WTC11 (cell line): Measurements from ENCODE around the gene LGALSL. TPM values are rescaled to one million over a fixed set of nuclear protein-coding genes. Genes with fewer than 3 reads are reported as not detected.

Experiments used
- ATAC-seq: fragments of 200-7000 bp; cut with Tn5 transposase; 2 replicates; pipeline ENCODE4 v1.10.0; 2021; ENCODE audit warnings: mild to moderate bottlenecking, moderate library complexity
- CTCF ChIA-PET: fragments of 300-600 bp; sonication (Branson Sonifier 250); formaldehyde crosslinking; loops from one replicate; lab custom pipeline; 2021; ENCODE audit warnings: antibody characterized with exemption; lab: Charles Lee
- POLR2A ChIA-PET: fragments of 350-600 bp; sonication (Branson Sonifier 250); formaldehyde crosslinking; loops from one replicate; lab custom pipeline; 2021; ENCODE audit warnings: antibody characterized with exemption; lab: Charles Lee
- DNase-seq: peaks from one replicate; pipeline ENCODE4 v3.0.0; 2021; ENCODE audit warnings: low spot score
- H3K27ac Mint-ChIP-seq: 2 replicates; pipeline ENCODE4 v1.8.0; 2021; ENCODE audit warnings: mixed read lengths
- H3K27me3 Mint-ChIP-seq: 2 replicates; pipeline ENCODE4 v1.8.0; 2021; ENCODE audit warnings: low read depth, mild to moderate bottlenecking, moderate library complexity, mixed read lengths
- H3K36me3 Mint-ChIP-seq: 2 replicates; pipeline ENCODE4 v1.8.0; 2021; ENCODE audit warnings: mixed read lengths
- H3K4me1 Mint-ChIP-seq: 2 replicates; pipeline ENCODE4 v1.8.0; 2022; ENCODE audit warnings: mixed read lengths
- H3K4me3 Mint-ChIP-seq: 2 replicates; pipeline ENCODE4 v1.8.0; 2021; ENCODE audit warnings: mild to moderate bottlenecking, moderate library complexity, mixed read lengths
- H3K9me3 Mint-ChIP-seq: 2 replicates; pipeline ENCODE4 v1.8.0; 2021; ENCODE audit warnings: mixed read lengths
- CBFB ChIP-seq: sonication (generic); formaldehyde crosslinking; IDR thresholded peaks from 2 replicates; pipeline ENCODE4 v1.8.1; 2022; ENCODE audit warnings: mild to moderate bottlenecking, low read depth, missing genetic modification reagents
- CREM ChIP-seq: sonication (generic); formaldehyde crosslinking; IDR thresholded peaks from 2 replicates; pipeline ENCODE4 v1.8.1; 2022; ENCODE audit warnings: mild to moderate bottlenecking, missing genetic modification reagents, moderate library complexity
- ELF4 ChIP-seq: sonication (generic); formaldehyde crosslinking; IDR thresholded peaks from 2 replicates; pipeline ENCODE4 v1.8.1; 2022; ENCODE audit warnings: low read depth, mild to moderate bottlenecking, moderate library complexity, missing genetic modification reagents
- ESRRA ChIP-seq: sonication (generic); formaldehyde crosslinking; IDR thresholded peaks from 2 replicates; pipeline ENCODE4 v1.8.1; 2022; ENCODE audit warnings: mild to moderate bottlenecking, missing genetic modification reagents, borderline replicate concordance
- FOXK1 ChIP-seq: sonication (generic); formaldehyde crosslinking; IDR thresholded peaks from 2 replicates; pipeline ENCODE4 v1.8.0; 2022; ENCODE audit warnings: mild to moderate bottlenecking, moderate library complexity, missing genetic modification reagents
- NFYB ChIP-seq: sonication (generic); formaldehyde crosslinking; conservative IDR thresholded peaks from 2 replicates; pipeline ENCODE4 v1.8.0; 2022; ENCODE audit warnings: low read depth, missing genetic modification reagents
- TCF7 ChIP-seq: sonication (generic); formaldehyde crosslinking; IDR thresholded peaks from 2 replicates; pipeline ENCODE4 v1.8.0; 2022; ENCODE audit warnings: mild to moderate bottlenecking, low read depth, missing genetic modification reagents, moderate library complexity
- TEAD1 ChIP-seq: sonication (generic); formaldehyde crosslinking; IDR thresholded peaks from 2 replicates; pipeline ENCODE4 v1.8.0; 2022; ENCODE audit warnings: mild to moderate bottlenecking, missing genetic modification reagents
- ZNF263 ChIP-seq: sonication (generic); formaldehyde crosslinking; IDR thresholded peaks from 2 replicates; pipeline ENCODE4 v1.8.1; 2022; ENCODE audit warnings: low read depth, mild to moderate bottlenecking, moderate library complexity, missing genetic modification reagents
- total RNA-seq: library from RNA; stranded (reverse); gene quantifications from 3 replicates; pipeline ENCODE4 v1.2.3, GENCODE V29; 2021
- TF ChIP-seq, protein P1 (sequence below): fragments of 250-450 bp; sonication (Bioruptor Pico); IDR thresholded peaks from 2 replicates; pipeline ENCODE4 v1.9.0; 2021; ENCODE audit warnings: mild to moderate bottlenecking
- TF ChIP-seq, protein P2 (sequence below): sonication (generic); formaldehyde crosslinking; IDR thresholded peaks from 2 replicates; pipeline ENCODE4 v1.8.1; 2023; ENCODE audit warnings: mild to moderate bottlenecking, missing genetic modification reagents, moderate library complexity
- TF ChIP-seq, protein P3 (sequence below): sonication (generic); formaldehyde crosslinking; IDR thresholded peaks from 2 replicates; pipeline ENCODE4 v1.8.0; 2022; ENCODE audit warnings: mild to moderate bottlenecking, missing genetic modification reagents
- TF ChIP-seq, protein P4 (sequence below): fragments of 250-450 bp; sonication (Bioruptor Pico); IDR thresholded peaks from 2 replicates; pipeline ENCODE4 v1.9.0; 2021; ENCODE audit warnings: mild to moderate bottlenecking
- TF ChIP-seq, protein P5 (sequence below): fragments of 250-450 bp; sonication (Bioruptor Pico); conservative IDR thresholded peaks from 2 replicates; pipeline ENCODE4 v1.9.0; 2021; ENCODE audit warnings: mild to moderate bottlenecking
- TF ChIP-seq, protein P6 (sequence below): sonication (generic); formaldehyde crosslinking; IDR thresholded peaks from 2 replicates; pipeline ENCODE4 v1.8.0; 2023; ENCODE audit warnings: missing genetic modification reagents

Gene LGALSL
- total RNA-seq, 1 experiment from 2014 or later: 21.0 TPM

DNA sequence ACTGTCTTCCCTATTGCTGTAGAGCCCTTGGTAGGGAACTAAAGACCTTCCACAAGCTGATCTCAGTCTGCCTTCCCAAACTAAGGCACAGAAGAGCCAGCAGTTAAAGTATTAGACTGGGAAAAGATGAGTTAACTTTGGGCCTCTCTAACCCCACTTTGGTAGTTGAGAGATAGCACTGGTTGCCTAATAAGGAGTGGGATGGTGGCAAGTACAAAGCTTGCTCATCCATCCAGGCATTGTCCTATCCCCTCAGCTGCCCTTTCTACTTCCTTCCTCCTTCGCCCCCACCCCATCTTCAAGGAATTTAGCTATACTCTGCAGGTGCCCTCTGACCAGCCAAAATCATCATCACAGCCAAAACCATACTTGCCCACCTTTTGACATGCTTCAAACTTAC lies 48.0 kb downstream of the LGALSL start (continued):
- TF ChIP-seq, protein P1, sequence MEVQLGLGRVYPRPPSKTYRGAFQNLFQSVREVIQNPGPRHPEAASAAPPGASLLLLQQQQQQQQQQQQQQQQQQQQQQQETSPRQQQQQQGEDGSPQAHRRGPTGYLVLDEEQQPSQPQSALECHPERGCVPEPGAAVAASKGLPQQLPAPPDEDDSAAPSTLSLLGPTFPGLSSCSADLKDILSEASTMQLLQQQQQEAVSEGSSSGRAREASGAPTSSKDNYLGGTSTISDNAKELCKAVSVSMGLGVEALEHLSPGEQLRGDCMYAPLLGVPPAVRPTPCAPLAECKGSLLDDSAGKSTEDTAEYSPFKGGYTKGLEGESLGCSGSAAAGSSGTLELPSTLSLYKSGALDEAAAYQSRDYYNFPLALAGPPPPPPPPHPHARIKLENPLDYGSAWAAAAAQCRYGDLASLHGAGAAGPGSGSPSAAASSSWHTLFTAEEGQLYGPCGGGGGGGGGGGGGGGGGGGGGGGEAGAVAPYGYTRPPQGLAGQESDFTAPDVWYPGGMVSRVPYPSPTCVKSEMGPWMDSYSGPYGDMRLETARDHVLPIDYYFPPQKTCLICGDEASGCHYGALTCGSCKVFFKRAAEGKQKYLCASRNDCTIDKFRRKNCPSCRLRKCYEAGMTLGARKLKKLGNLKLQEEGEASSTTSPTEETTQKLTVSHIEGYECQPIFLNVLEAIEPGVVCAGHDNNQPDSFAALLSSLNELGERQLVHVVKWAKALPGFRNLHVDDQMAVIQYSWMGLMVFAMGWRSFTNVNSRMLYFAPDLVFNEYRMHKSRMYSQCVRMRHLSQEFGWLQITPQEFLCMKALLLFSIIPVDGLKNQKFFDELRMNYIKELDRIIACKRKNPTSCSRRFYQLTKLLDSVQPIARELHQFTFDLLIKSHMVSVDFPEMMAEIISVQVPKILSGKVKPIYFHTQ (CRISPR knock-in tag): no peak
- TF ChIP-seq NFYB (no peak), CREM (CRISPR knock-in tag) (no peak)

DNA sequence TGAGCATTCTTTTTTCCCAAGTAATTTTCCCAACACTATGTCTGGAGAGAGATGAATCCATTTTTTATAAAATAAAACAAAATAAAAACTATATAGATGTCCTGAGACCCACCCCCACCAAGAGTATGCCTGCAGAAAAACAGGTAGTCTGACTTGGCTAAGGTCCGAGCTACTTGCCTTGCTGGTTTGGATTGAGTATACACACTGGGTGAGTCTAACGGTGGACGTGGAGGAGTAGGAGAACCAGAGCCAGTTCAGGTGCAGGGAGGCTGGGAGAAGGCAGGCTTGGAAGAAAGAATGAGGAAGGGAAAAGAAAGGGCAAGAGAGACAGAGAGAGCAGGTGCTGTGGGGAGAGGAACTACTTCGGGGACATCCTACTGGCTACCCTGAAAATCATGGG lies 48.9 kb downstream of the LGALSL start:
- TF ChIP-seq, protein P2, sequence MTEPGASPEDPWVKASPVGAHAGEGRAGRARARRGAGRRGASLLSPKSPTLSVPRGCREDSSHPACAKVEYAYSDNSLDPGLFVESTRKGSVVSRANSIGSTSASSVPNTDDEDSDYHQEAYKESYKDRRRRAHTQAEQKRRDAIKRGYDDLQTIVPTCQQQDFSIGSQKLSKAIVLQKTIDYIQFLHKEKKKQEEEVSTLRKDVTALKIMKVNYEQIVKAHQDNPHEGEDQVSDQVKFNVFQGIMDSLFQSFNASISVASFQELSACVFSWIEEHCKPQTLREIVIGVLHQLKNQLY (CRISPR knock-in tag): no peak
- TF ChIP-seq ZNF263 (CRISPR knock-in tag) (no peak), ESRRA (no peak), CBFB (CRISPR knock-in tag) (no peak), TCF7 (CRISPR knock-in tag) (no peak), FOXK1 (no peak), TEAD1 (CRISPR knock-in tag) (no peak), ELF4 (CRISPR knock-in tag) (no peak)
- TF ChIP-seq, protein P3, sequence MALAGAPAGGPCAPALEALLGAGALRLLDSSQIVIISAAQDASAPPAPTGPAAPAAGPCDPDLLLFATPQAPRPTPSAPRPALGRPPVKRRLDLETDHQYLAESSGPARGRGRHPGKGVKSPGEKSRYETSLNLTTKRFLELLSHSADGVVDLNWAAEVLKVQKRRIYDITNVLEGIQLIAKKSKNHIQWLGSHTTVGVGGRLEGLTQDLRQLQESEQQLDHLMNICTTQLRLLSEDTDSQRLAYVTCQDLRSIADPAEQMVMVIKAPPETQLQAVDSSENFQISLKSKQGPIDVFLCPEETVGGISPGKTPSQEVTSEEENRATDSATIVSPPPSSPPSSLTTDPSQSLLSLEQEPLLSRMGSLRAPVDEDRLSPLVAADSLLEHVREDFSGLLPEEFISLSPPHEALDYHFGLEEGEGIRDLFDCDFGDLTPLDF (CRISPR knock-in tag): no peak
- TF ChIP-seq, protein P4, sequence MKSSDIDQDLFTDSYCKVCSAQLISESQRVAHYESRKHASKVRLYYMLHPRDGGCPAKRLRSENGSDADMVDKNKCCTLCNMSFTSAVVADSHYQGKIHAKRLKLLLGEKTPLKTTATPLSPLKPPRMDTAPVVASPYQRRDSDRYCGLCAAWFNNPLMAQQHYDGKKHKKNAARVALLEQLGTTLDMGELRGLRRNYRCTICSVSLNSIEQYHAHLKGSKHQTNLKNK (CRISPR knock-in tag): no peak
- TF ChIP-seq, protein P5, sequence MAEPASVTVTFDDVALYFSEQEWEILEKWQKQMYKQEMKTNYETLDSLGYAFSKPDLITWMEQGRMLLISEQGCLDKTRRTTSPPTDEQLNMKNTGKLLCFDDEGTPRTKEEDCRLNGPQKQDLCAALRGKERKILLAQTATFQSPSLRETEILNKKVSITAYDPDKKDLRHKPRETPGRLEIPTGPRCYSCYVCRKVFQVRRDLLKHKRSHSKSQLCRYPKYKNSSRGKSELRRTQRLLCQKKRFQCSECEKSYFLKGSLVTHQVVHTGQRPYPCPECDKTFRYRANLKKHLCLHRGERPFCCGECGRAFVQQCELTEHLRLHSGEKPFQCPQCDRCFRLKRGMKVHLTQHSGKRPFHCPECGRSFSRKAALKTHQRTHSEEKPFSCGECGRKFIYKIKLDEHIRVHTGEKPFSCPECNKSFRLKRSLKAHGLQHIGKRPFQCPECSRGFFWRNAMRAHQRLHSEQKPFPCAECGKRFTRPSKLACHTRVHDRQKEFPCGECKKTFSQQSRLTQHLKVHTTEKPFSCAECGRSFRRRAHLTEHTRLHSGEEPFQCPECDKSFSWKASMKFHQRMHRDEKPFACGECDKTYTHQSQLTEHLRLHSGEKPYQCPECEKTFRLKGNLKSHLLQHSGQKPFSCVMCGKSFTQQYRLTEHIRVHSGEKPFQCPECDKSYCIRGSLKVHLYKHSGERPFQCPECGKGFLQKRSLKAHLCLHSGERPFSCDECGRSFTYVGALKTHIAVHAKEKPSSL (CRISPR knock-in tag): no peak
- TF ChIP-seq, protein P6, sequence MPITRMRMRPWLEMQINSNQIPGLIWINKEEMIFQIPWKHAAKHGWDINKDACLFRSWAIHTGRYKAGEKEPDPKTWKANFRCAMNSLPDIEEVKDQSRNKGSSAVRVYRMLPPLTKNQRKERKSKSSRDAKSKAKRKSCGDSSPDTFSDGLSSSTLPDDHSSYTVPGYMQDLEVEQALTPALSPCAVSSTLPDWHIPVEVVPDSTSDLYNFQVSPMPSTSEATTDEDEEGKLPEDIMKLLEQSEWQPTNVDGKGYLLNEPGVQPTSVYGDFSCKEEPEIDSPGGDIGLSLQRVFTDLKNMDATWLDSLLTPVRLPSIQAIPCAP: no peak
- Mint-ChIP-seq H3K9me3 (no peaks in the 10 kb centered on the region), H3K4me3 (no peak overlapping the region), H3K36me3 (no peaks in the 10 kb centered on the region), H3K4me1 (peaks cover 16% of the 10 kb centered on the region), H3K27ac (no peak overlapping the region), H3K27me3 (no peaks in the 10 kb centered on the region)
- DNase-seq: no peak
- ChIA-PET POLR2A (no interaction called here), CTCF (interaction anchor here (1.4 kb wide), 1 partner anchor 15 kb away, joined by 7 read pairs; no protein-coding TSS in a partner anchor)
- ATAC-seq: no peak
